ENCODE data around the gene PRSS53.

Gene PRSS53

GRCh38 chr16:31077592-31078396 lies 10.9 kb downstream of the PRSS53 start:
- no peak for DNase-seq (ENCODE audit: low spot score)

GRCh38 chr16:31077024-31077423 lies 11.7 kb downstream of the PRSS53 start:
- DNase-seq (ENCODE audit: low spot score): no peak

- DNase-seq (ENCODE audit: low spot score): no peak
Measured at GRCh38 chr16:31076319-31076718, 12.4 kb downstream of the PRSS53 start.

- DNase-seq (ENCODE audit: low spot score): no peak
Measured at GRCh38 chr16:31074814-31075183, 13.9 kb downstream of the PRSS53 start.

- DNase-seq (ENCODE audit: low spot score): peak; percentile 98
Measured at GRCh38 chr16:31073970-31074813, 14.6 kb downstream of the PRSS53 start, which contains the start of the genes ZNF646 and ZNF668. Gene ZNF646 (plus strand): TSS chr16:31074422. CDS start chr16:31076325, 1,903 bp downstream. Gene ZNF668 (minus strand): TSS chr16:31074240. CDS start chr16:31064459, 9,781 bp downstream.

- DNase-seq (ENCODE audit: low spot score): peak; percentile 83
Measured at GRCh38 chr16:31073142-31073969, 15.4 kb downstream of the PRSS53 start.

GRCh38 chr16:31072540-31073141 lies 16.1 kb downstream of the PRSS53 start:
- peak; percentile 26 for DNase-seq (ENCODE audit: low spot score)

- DNase-seq (ENCODE audit: low spot score): no peak
Measured at GRCh38 chr16:31071861-31072260, 16.9 kb downstream of the PRSS53 start.

- DNase-seq (ENCODE audit: low spot score): no peak
Measured at GRCh38 chr16:31067342-31067741, 21.4 kb downstream of the PRSS53 start.

- no peak for DNase-seq (ENCODE audit: low spot score)
Measured at GRCh38 chr16:31064882-31065461, 23.8 kb downstream of the PRSS53 start.

GRCh38 chr16:31063843-31064611 lies 24.7 kb downstream of the PRSS53 start:
- peak; percentile 16 for DNase-seq (ENCODE audit: low spot score)

- no peak for DNase-seq (ENCODE audit: low spot score)
Measured at GRCh38 chr16:31063495-31063842, 25.3 kb downstream of the PRSS53 start.

GRCh38 chr16:31061813-31062440 lies 26.8 kb downstream of the PRSS53 start:
- DNase-seq (ENCODE audit: low spot score): no peak

- DNase-seq (ENCODE audit: low spot score): no peak
Measured at GRCh38 chr16:31061126-31061812, 27.5 kb downstream of the PRSS53 start.

- DNase-seq (ENCODE audit: low spot score): no peak
Measured at GRCh38 chr16:31055613-31056012, 33.1 kb downstream of the PRSS53 start.

GRCh38 chr16:31052114-31052513 lies 36.6 kb downstream of the PRSS53 start:
- DNase-seq (ENCODE audit: low spot score): no peak

- DNase-seq (ENCODE audit: low spot score): no peak
Measured at GRCh38 chr16:31050280-31051030, 38.3 kb downstream of the PRSS53 start.

- DNase-seq (ENCODE audit: low spot score): no peak
Measured at GRCh38 chr16:31043898-31044481, 44.8 kb downstream of the PRSS53 start.
